Fibroblast of lung (primary cell): Measurements from ENCODE around the gene HECW1.

ENCODE experiments used
- EZH2 ChIP-seq: IDR thresholded peaks from 2 replicates; pipeline ENCODE4 v1.5.1; 2012; ENCODE audit warnings: low read length, control low read depth, mild to moderate bottlenecking; ENCODE audit errors: missing control alignments
- TF ChIP-seq, protein P1 (sequence below), 2 donors: IDR thresholded peaks in 1 of 2; conservative IDR thresholded peaks in 1 of 2; 1 replicate in 1 of 2; 2 replicates in 1 of 2; pipeline ENCODE4 v1.5.1; 2011 to 2012; ENCODE audit warnings: low read length in 2 of 2, control low read depth in 1 of 2, inconsistent platforms in 1 of 2, low read depth in 1 of 2, mild to moderate bottlenecking in 1 of 2

DNA sequence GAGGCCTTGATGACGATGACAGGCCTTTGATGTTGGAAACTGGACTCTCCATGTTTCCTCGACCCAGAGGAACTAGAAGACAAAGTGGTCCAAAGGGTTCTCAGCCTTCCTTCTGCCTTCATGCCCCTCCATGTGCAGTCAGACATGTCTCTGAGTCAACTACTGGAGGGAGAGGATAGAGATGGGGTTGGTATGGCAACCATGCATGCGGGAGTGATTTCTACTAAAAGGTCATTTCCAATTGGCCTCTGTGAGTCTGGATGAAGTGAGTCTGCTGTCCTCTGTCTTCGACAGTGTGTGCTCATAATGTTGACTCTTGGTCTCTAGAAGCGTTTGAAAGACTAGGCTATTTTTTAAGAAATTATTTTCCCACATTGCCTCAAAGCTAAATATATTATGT lies 499.7 kb downstream of the HECW1 start:
- TF ChIP-seq, protein P1, sequence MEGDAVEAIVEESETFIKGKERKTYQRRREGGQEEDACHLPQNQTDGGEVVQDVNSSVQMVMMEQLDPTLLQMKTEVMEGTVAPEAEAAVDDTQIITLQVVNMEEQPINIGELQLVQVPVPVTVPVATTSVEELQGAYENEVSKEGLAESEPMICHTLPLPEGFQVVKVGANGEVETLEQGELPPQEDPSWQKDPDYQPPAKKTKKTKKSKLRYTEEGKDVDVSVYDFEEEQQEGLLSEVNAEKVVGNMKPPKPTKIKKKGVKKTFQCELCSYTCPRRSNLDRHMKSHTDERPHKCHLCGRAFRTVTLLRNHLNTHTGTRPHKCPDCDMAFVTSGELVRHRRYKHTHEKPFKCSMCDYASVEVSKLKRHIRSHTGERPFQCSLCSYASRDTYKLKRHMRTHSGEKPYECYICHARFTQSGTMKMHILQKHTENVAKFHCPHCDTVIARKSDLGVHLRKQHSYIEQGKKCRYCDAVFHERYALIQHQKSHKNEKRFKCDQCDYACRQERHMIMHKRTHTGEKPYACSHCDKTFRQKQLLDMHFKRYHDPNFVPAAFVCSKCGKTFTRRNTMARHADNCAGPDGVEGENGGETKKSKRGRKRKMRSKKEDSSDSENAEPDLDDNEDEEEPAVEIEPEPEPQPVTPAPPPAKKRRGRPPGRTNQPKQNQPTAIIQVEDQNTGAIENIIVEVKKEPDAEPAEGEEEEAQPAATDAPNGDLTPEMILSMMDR (conservative IDR thresholded peaks at IDR 0.05 in 1 of 2, IDR thresholded peaks at IDR 0.05 in 1 of 2; ENCODE audit: low read depth in 1 of 2, low read length in 2 of 2), result no peak
- TF ChIP-seq EZH2, result no peak
